Activated T-cell treated with anti-CD3 and anti-CD28 coated beads for 24 hours (primary cell): Measurements from ENCODE around the gene MEGF10.

ENCODE experiments used
- DNase-seq: peaks from one replicate; pipeline ENCODE4 v3.0.0-alpha.2; 2020; ENCODE audit warnings: low read depth

The MEGF10 gene

DNA sequence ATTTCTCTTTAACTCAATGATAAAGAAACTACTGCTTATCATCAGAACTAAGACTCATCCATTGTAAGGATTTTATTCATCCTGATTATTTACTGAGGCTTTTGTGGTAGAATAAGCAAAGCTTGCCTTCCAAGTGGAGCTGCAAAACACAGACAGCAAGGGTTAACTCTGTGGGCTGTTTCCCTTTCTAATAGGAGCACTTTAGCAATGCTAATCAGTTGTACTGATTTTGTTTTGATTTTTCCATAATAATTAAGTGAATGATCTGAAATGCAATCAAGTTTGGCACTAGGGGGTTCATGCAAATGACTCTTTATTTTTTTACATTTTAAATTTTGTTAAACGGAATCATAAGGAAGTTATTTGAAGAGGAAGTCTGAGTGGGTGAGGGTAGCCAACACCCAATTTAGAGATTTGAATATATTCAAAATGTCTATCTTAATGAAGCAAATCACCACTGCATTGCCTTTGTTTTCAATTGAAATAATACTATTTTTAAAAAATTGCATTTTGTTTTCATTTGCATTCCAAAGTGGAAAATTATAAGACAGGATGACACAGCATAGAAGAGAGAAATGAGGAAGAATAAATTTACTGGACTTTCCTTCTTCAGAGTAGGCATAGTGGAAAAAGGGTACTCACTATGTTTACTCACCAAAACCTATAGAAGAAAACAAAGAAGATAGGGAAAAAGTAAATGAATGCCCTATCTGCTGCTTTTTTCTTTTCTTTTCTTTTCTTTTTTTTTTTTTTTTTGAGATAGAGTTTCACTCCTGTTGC is 36.6 kb downstream of the MEGF10 start:
- no peak for DNase-seq

DNA sequence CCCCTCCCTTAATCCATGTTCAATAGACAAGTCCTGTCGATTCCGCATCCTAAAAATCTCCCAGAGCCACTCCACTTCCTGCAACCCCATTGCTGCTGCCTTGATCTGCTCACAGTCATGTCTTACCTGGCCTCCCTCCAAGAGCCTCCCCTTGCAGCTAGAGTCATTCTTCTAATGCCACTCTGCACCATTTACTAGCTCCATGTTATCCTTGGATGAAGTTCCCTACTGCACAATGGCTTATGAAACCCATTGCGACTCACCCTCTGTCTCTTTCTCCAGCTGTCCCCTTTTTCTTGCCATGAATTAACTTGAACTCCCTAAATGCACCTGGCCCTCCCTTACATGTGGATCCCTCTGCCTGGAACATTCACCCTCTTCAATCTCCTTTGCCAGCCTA is 39.5 kb downstream of the MEGF10 start:
- no peak for DNase-seq

DNA sequence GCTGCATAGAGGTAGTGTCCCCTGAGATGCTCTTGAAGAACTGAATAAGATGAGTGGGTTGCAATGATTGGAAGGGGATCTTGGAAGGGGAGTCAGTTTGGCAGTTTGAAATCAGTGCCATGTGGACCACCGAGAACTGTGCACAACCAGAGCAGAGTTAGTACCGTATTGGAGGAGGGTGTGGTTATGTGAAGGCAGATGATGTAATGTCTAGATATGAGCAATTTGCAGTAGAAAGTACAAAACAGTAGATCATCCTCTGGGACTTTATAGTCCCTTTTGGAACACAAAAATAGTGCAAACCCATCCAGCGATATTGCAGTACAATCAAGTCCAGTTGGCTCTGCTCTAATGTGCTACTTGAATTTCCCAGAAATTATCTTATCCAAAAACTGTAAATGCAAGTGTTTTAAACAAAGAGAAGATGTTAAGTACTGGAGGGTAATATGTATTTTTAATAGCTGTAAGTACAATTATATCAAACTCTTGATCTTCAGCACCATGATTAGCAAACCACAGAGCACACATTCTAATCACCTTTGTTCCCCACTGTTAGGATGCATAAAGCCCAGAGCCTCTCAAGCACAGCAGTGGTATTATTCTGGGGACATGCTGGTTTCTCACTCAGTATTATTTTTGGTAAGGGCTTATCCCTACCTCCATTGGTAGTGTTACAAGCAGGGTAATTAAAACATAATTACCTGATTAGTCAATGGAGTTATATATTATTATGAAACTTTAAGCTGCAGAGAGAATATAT is 41.5 kb downstream of the MEGF10 start:
- no peak for DNase-seq

DNA sequence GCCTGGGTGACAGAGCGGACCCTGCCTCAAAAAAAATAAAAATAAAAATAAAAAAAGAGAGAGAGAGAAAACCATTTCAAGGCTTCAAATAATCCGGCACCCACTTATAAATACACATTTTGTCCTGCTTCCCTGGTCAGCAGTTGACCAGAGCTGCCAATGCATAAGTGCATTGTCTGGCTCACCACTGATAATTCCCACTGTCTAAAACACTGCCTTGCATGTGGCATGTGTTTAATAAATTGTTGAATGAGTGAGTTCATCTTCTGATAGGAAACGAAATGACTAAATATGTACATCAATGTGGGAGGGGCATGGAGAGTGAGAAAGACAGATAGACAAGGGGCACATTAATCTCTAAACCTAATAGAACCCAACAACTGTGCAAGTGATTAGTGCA is 42.9 kb downstream of the MEGF10 start:
- no peak for DNase-seq

DNA sequence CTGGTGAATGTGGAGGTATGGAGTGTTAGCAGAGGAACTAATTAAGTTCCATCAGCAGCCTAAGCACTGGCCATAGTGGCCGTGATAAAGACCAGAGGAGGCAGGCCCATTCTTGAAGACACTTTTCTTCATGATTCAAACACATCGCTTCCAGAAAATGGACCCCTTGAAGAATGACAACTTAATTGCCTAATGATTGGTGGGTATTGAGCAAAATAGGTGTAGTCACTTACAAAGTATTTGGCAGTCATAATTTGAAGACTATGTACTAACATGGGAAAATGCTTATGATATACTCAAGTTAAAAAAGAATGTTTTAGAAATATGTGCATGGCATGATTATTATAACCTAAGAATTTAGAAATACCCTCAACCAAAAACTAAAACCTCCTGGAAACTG is 44.8 kb downstream of the MEGF10 start:
- DNase-seq, result no peak

DNA sequence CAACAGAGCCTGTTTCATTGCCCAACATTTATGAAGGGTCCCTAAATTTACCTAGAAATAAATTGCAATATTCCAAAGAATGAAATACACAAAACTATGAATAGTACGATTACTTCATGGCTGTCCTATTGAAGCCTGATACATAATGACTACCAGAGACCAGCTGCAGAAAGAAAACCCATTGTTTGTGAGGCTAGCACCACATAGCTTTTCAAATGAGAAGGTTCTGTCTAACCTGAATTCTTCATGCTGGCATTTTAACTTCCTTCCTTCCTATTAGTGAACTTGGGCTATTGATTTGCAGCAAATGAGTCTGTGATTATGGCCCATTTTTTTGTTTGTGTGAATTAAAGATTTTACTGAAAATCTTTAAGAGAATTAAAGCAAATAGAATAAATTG is 47.3 kb downstream of the MEGF10 start:
- no peak for DNase-seq

DNA sequence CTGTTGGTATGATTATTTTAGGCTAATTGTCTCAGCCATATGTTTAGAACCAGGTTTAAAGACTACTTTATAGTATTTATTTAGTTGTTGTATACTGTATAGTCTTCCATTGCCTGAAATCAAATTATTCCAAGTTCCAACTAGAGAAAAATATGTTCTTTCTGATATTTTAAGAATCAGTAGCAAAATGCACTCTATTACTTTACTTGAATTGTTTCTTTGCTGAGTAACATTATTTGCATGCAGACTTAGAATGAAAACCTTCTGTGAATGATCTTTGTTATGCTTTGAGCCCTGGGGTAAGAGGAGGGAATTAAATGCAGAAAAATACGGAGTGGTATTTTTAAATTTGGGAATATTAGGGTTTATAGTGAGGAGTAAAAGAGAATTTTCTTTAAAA is 47.9 kb downstream of the MEGF10 start:
- no peak for DNase-seq

DNA sequence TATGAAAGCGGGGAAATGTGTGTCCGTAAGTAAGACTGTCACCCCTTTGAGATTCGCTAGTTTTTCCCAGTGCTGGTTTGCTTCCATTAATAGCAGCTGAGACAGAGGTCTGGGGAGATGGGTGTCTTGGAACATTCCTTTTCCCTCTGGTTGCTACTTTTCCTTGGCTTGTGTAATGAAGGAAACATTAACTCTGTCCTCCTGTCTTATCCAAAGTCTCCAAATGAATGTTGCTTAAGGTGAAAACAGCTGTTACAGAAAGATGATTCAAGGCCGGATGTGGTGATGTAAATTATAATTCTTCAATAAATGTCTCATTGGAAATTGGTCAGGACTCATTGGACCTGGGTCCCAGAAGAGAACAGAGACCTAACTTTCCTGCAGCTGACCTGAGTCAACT is 50.0 kb downstream of the MEGF10 start:
- no peak for DNase-seq

DNA sequence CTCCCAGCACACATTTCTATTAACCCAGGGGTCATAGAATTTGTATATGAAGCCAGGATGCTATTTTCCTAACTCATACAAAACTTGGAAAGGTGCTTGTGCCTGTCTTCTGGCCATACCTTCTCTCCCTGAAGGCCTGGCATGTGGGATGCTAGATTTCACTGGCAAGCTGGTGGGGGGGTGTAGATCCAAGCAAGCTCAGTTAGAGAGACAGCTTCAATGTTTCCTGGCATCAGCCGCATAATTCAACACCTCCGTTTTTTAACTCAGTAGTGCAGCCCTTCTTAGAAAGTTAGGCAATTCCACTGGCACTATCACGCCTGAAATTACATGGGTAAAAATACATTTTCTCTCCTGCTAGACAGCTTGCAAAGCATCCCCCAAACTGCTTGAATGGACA is 51.8 kb downstream of the MEGF10 start:
- DNase-seq, result no peak

DNA sequence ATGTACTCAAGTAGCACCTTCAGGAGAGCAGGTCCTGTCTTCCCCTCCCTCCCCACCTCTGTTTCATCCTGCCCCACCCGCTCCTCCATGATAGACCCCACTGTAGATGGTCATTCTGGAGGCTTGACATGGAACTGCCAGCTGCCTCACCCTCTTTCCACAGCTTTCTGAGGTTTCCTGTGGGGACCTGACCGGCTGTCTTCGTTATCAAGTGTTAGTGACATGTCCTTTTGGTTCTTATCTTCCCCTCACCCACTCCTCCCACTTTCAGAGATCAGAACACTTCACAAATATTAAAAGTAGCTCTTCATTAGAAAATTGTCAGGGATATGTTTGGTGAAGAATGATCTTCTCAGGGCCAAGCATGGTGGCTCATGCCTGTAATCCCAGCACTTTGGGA is 52.7 kb downstream of the MEGF10 start:
- DNase-seq, result no peak

DNA sequence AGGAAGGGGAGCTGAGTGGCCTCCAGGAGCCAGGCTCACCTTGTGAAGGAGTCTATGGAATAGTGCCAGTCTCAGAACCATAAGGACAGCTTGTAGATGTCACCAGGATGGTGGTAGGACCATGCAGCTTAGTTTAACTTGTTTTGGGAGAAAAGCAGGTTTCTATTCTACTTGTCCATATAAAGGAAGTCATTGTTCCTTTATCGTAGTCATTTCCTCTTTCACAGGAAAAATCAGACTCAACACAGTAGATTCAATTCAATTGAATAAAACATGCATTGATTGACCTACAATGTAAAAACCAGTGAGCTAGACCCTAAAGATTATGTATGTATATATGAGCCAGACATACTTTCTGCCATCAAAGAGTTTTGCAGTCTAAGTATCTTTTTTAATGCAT is 53.3 kb downstream of the MEGF10 start:
- no peak for DNase-seq

DNA sequence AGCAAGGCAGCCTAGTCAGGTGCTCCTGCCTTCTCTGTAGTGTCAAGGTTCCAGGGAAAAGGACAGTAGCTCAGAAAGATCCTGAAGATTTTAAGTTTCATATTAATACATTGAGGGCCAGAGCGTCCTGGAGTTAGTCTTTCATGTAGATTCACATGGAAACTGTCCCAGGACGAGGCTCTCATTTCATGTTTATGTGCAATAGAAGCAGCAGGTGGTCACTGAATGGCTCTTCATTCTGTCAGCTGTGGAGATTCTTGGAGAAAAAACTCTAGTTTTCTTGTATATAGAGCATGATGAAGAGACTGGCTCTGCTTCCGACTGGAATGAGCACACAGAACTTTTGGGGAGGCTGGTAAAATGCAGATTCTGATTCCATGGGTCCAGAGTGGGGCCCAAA is 54.3 kb downstream of the MEGF10 start:
- no peak for DNase-seq

DNA sequence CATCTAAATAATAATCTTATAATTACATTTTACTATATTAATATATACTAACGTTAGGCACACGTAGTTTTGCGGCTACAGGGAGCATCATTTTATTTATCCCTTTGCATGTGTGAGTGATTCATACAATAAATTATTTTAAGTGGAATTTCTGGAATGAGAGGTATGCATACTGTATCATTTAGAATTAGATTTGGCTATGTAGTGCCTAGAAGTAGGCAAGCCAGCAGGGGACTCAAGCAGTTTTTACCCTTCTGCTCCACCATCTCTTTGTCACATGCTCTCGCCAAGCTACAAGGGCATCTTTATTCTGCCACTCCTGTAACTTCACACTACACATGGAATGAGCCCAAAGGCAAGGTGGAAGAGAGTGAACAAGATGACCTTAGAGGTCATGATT is 60.8 kb downstream of the MEGF10 start:
- no peak for DNase-seq

DNA sequence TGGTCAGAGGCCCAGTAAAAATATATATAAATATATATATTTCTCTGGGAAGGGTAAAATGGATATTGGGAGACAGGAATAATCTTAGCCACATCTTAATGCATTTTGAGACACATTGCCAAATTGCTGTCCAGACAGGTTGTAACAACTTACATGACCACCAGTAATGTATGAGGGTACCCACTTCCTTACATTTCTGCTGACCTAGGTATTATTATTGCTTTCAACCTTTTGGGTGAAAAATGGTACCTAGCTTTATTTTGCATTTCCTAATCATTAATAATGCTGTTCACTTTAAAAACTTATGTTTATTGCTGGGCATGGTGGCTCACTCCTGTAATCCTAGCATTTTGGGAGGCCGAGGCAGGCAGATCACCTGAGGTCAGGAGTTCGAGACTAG is 61.5 kb downstream of the MEGF10 start:
- no peak for DNase-seq

DNA sequence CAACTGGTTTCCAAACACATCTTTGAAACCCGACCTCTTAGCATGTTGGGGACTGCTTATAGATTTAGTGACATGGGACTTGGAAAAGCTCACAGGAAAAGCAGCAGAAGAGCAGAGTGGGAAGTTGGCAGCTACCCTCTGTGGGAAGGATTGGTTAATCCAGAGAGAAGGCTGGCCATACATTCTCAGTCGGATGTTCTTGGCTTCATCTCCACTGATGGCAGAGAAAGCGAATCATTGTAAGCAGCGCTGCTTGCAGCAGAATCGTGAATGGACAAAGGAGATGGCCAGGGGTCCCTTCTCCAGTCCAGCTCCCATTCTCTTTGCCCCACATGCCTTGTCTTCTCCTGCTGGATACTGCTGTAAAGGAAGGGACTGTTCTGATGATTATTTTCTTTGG is 62.7 kb downstream of the MEGF10 start:
- no peak for DNase-seq

DNA sequence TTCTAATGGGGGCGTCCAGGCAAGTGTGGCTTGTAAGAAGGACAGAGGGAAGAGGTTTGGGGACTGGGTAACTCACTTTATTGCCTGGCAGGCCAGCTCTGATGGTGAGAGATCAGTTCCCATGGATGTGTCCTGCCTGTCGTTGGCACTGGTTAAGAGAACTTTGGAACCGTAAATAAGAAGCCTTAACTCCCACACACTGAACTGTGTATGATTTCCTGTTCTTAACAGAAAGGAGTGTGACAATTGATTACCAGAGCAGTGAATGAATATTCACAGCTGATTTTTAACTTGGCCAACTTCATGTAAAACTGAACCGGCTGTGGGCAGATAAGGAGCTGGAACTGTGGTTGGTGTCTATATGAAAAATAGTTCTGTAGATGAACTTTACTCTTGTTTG is 63.2 kb downstream of the MEGF10 start:
- DNase-seq, result no peak

DNA sequence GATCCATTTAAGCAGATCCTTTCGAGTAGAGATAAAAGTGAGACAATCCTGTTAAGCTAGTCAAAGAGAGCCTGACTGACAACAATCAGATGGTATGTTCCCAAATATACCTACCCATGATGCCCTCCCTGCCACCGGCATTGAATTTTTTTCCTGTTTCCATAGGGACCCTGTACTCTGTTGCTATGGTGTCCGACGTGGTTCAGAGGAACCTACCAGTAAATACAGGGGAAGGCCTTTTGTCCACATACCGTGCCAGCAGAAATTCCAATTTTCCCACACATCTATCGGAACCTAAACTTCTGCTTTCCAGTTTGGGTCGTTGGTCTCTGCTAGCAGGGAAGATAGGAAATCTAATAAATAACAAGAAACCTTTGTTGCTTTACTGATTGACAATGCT is 64.7 kb downstream of the MEGF10 start:
- DNase-seq, result no peak

DNA sequence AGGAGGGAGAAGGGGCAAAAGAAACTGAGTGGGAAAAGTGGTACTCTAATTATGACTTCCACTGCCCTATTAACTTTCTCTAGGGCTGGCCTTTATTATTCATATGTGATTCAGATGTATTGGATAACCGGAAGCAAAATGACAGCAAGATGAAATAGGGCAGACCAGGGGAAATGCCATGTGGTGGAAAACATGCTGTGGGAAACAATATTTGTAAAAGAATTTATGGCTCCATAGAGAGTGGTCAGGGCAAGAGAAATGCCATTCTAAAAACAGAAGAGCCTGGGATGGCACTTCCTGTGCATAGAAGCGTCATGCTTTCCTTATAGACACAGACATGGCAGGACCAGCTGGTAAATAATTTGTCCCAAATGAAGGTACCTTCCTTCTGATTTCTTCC is 67.7 kb downstream of the MEGF10 start:
- DNase-seq, result no peak

DNA sequence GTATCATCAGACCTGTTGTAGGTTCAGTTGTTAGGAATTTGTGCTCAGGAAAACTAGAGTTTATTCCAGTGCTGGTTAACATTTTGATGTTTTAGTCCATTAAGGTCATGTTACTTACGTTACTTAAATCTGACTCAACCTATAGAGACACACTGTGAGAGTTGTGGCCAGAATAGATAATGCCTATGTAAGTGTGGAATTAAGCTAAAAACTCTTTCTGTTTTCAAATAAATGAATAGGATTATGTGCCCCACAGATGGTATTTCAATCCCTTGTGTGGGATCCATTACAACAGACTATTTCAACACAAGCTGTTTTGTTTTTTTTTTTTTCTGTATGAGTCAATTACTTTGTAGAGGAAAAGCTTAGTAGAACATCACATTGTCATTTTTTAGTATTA is 68.1 kb downstream of the MEGF10 start:
- no peak for DNase-seq

DNA sequence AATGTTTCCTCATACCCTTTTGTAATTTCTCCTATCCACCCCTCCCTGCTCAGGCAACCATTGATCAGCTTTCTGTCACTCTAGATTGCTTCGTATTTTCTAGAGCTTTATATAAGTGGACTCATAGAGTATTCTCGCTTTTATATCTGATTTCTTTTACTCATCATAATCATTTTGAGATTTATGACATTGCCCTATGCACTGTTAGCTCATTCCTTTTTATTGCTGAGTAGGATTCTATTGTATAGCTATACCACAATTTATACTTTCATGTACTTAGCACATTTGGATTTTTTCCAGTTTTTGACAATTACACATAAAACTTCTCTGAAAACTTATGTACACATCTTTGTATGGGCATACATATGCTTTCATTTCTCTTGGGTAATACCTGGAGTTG is 68.9 kb downstream of the MEGF10 start:
- no peak for DNase-seq

DNA sequence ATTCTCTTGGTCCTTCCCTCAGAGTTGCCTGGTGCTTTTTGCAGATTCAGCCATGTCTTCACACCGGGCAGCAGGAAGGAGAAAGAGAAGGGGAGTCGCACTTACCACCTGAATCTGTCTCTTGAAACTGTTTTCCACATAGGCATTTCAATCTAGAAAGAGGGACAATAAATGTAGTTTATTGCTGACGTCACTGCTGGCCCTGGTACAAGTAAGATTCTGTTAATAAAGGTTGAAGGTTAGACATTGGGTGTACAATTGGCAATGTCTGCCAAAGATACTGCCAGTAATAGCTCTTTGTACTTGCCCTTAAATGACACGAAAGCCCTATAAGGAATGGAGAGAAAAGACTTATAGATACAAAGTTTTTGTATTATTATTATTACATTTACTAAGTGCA is 72.8 kb downstream of the MEGF10 start:
- DNase-seq, result no peak

DNA sequence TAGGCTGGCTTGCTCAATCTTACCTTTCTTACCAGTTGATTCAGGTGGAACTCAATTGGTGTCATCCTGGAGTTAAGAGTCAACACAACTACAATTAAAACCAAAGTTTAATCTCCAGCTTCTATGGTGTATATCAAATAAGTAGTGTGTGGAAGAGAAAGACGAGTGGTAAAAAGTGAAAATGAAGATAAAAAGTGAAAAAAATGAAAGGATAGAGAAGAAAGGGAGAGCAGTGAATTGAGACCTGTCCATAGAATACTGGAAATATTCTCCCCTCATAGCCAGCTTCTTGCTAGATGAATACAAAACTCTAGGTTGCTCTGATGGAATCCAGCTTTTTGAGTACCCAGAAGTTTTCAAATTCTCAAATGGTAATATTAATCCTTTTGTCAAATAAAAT is 76.4 kb downstream of the MEGF10 start:
- DNase-seq, result no peak

DNA sequence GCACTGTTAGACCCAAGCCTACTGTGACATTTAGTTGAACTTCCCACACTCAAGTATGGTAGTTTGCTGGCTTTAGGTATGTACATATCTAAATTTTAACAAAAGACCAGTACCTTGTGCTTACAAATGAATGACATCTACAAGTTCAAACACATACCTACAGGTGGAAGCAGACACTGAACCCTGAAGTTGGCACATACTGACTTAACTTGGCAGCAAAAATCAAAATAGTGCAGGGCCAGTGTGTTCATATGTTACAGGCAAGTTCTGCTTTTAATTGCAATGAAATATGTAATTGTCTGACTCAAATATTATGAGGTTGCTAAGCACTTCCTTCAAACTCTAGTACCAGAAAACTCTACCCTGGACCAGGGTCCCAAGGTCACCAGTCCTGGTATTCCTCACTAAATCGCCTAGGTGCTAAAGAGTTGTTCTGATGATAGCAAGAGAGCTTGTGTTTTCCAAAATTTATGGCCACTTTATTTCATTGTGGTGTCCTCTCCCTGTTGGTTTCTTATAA is 77.4 kb downstream of the MEGF10 start:
- DNase-seq, result no peak

DNA sequence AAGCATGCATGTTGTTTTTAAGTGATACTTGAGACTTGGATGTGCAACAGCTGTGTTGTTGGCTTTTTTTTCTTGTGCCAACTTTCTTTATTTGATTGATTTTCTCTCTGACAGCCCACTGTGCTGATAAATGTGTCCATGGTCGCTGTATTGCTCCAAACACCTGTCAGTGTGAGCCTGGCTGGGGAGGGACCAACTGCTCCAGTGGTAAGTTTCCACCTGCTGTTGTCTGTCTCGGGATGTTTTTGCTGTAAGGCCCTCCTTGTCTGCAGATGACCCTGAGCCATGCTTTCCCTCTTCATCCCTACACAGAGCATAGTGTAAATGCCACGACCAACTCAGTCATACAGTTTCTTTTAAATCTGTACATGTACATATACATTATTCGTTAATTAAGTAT is 79.2 kb downstream of the MEGF10 start:
- DNase-seq, result no peak
